HG03108 (cell line): ENCODE measurements around the gene ZNF585A.
A peak's percentile ranks its signal among the peaks of the same experiment; 100 is the strongest.
"Not testable (repeated sequence)": the region's sequence is repeated elsewhere in the genome, so short reads cannot be mapped to it uniquely, and the experiment has no call there.

ENCODE experiments used
- ATAC-seq: cut with Tn5 transposase; IDR thresholded peaks from one replicate; pipeline ENCODE4 v1.9.1; 2021; ENCODE audit warnings: moderate library complexity; ENCODE audit not compliant: unreplicated experiment

The ZNF585A gene

GRCh38 chr19:37172368-37173366, at the start of gene ZNF585A:
Gene ZNF585A (minus strand): TSS chr19:37172695. CDS start chr19:37169910, 2,785 bp downstream.
- peak; percentile 96 for ATAC-seq

GRCh38 chr19:37221136-37221535, 48.6 kb upstream of the ZNF585A start:
- no peak for ATAC-seq

GRCh38 chr19:37220383-37220782, 47.9 kb upstream of the ZNF585A start:
- ATAC-seq, result no peak

DNA sequence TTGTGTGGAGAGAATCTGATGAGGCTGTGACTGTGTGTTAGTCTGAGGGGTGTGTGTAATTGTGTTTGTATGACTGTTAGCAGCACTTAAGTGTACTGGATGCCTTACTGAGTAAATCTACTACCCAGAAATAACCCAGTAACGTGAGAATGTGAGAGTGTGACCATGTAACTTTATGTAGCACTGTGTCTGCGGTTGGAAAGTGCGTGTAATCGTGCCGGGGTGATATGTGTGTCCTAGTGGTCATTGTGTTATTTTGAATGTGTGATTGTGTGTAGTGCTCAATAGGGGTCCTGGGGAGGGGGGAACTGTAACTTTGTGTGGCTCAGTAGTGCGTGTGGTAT, 46.1 kb upstream of the ZNF585A start:
- ATAC-seq, result no peak

- ATAC-seq, result peak; percentile 92
These were observed 45.5 kb upstream of the ZNF585A start, which contains the start of gene ZNF383 for GRCh38 chr19:37217775-37218591. Gene ZNF383 (plus strand): TSS chr19:37218214. CDS start chr19:37230454, 12,240 bp downstream.

DNA sequence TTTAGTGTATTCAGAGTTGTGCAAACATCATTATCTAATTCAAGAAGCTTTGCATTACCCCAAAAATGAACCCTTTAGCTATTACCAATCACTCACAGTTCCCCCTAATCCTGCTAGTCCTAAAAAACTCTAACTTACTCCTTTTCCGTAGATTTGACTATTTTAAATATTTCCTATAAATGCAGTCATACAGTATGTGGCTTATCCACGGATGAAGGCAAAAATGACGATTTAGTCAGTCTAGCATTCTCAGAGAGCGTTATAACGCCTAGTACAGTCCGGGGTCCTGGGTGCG, 44.9 kb upstream of the ZNF585A start:
- no peak for ATAC-seq

- no peak for ATAC-seq
These were observed 25.3 kb upstream of the ZNF585A start for GRCh38 chr19:37197768-37198167.

DNA sequence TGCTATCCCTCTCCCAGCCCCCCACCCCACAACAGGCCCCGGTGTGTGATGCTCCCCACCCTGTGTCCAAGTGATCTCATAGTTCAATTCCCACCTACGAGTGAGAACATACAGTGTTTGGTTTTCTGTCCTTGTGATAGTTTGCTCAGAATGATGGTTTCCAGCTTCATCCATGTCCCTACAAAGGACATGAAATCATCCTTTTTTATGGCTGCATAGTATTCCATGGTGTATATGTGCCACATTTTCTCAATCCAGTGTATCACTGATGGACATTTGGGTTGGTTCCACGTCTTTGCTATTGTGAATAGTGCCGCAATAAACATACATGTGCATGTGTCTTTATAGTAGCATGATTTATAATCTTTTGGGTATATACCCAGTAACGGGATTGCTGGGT, 24.6 kb upstream of the ZNF585A start:
- not testable (repeated sequence) for ATAC-seq

DNA sequence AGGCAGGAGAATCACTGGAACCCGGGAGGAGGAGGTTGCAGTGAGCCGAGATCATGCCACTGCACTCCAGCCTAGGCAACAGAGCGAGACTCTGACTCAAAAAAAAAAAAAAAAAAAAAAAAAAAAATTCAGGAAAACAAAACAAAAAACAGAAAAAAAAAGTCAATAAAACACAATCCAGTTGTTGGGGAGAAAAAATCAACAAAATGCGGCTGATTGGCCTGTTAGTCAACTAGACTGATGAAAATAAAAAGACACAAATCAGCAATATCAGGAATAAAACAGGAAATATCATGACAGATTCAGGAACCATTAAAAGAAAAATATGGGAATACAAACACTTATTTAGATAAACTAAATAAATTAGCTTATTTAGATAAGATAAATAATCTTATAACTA, 22.8 kb upstream of the ZNF585A start:
- not testable (repeated sequence) for ATAC-seq

DNA sequence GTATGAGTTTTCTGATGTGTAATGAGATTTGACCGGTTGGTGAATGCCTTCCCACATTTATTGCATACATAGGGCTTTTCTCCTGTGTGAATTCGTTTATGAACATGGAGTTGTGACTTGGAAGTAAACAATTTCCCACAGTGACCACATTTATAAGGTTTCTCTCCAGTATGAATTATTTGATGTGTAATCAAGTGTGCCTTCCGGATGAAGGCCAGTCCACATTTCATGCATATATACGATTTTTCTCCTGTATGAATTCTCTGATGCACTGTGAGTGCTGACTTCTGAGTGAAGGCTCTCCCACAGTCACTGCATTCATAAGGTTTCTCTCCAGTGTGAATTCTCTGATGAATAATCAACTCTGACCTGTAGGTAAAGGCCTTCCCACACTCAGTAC, 13.6 kb upstream of the ZNF585A start:
- ATAC-seq, result not testable (repeated sequence)

- ATAC-seq, result no peak
These were observed 6.9 kb downstream of the ZNF585A start for GRCh38 chr19:37165635-37166034.

- ATAC-seq, result no peak
These were observed 12.3 kb downstream of the ZNF585A start for GRCh38 chr19:37160153-37160552.

GRCh38 chr19:37148214-37148613, 24.3 kb downstream of the ZNF585A start:
- ATAC-seq, result no peak

DNA sequence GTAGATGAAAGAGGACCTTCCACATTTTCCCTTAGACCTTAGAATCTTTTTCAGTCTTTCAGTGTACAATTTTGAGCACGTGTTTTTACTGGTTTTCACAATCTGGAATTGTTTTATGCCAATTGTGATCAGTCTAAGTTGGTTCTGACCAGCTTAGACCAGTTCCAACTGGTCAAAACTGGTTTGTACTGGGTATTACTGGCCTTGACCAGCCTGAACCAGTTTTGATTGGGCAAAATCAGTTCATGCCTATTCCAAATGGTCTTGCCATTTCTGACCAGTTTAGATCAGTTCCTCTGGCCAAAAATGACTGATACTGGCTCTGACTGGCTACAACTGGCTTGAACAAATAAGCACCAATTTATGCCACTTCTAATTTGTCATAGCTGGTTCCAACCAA, 36.4 kb downstream of the ZNF585A start:
- no peak for ATAC-seq

GRCh38 chr19:37128821-37129177, 43.7 kb downstream of the ZNF585A start:
- no peak for ATAC-seq

- ATAC-seq, result no peak
These were observed 44.3 kb downstream of the ZNF585A start for GRCh38 chr19:37127999-37128820.

DNA sequence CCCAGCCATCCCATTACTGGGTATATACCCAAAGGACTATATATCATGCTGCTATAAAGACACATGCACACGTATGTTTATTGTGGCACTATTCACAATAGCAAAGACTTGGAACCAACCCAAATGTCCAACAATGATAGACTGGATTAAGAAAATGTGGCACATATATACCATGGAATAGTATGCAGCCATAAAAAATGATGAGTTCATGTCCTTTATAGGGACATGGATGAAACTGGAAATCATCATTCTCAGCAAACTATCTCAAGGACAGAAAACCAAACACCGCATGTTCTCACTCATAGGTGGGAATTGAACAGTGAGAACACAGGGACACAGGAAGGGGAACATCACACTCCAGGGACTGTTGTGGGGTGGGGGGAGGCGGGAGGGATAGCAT, 50.4 kb downstream of the ZNF585A start:
- not testable (repeated sequence) for ATAC-seq

GRCh38 chr19:37114001-37114400, 58.5 kb downstream of the ZNF585A start:
- no peak for ATAC-seq

DNA sequence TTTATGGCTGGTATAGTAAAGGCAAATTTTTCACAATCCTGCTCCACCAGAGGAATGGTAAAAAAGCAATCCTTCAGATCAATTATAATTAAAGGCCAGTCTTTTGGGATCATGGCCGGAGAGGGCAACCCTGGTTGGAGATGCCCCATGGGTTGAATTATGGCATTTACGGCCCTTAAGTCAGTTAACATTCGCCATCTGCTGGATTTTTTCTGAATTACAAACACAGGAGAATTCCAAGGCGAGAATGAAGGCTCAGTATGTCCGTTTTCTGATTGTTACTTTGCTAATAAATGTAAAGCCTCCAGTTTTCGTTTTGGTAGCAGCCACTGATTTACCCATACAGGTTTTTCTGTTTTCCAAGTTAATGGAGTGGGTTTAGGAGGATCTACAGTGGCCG, 60.7 kb downstream of the ZNF585A start:
- not testable (repeated sequence) for ATAC-seq

DNA sequence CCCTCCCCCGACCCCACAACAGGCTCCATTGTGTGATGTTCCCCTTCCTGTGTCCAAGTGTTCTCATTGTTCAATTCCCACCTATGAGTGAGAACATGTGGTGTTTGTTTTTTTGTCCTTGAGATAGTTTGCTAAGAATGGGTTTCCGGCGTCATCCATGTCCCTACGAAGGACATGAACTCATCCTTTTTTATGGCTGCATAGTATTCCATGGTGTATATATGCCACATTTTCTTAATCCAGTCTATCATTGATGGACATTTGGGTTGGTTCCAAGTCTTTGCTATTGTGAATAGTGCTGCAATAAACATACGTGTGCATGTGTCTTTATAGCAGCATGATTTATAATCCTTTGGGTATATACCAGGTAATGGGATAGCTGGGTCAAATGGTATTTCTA, 68.4 kb downstream of the ZNF585A start:
- ATAC-seq, result not testable (repeated sequence)

DNA sequence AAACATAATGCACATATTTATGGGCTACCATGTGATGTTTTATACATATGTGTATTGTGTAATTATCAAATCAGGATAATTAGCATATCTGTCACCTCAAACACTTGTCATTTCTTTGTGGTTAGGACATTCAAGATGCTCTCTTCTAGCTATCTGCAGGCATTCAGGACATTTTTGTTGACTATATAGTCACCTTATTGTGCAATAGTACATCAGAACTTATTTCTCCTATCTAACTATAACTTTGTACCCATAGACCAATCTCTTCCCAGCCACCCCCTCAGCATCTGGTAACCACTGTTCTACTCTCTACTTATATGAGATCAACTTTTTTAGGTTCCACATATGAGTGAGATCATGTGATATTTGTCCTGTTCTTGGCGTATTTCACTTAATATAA, 73.9 kb downstream of the ZNF585A start:
- ATAC-seq, result no peak
